H9 (cell line): ENCODE measurements around the gene TRMT61A. TPM values are rescaled to one million over a fixed set of nuclear protein-coding genes. Genes with fewer than 3 reads are reported as not detected.

Experiments
- DNase-seq: peaks from one replicate; pipeline ENCODE4 v3.0.0-alpha.2; 2017
- H2AFZ ChIP-seq: one replicate; pipeline ENCODE4 v1.6.1; 2013; ENCODE audit warnings: mild to moderate bottlenecking, low read length, control low read depth, moderate library complexity
- H2AK5ac ChIP-seq: 2 replicates; pipeline ENCODE4 v1.6.1; 2013; ENCODE audit warnings: low read length, control low read depth, mixed read lengths; ENCODE audit not compliant: insufficient read length
- H2BK120ac ChIP-seq: one replicate; pipeline ENCODE4 v1.6.1; 2013; ENCODE audit warnings: low read depth, mild to moderate bottlenecking, low read length, control low read depth, inconsistent platforms; ENCODE audit not compliant: poor library complexity, severe bottlenecking
- H2BK12ac ChIP-seq: 2 replicates; pipeline ENCODE4 v1.6.1; 2013; ENCODE audit warnings: low read length, control low read depth, mixed read lengths, low read depth; ENCODE audit not compliant: insufficient read length
- H2BK15ac ChIP-seq: 2 replicates; pipeline ENCODE4 v1.6.1; 2013; ENCODE audit warnings: low read depth, low read length, control low read depth
- H2BK20ac ChIP-seq: one replicate; pipeline ENCODE4 v1.6.1; 2013; ENCODE audit warnings: low read depth, mild to moderate bottlenecking, low read length, control low read depth, inconsistent platforms; ENCODE audit not compliant: poor library complexity, severe bottlenecking
- H2BK5ac ChIP-seq: 2 replicates; pipeline ENCODE4 v1.6.1; 2013; ENCODE audit warnings: low read length, control low read depth, mixed read lengths; ENCODE audit not compliant: insufficient read length
- H3K14ac ChIP-seq: 2 replicates; pipeline ENCODE4 v1.6.1; 2013; ENCODE audit warnings: low read length, control low read depth; ENCODE audit not compliant: insufficient read depth
- H3K18ac ChIP-seq: 2 replicates; pipeline ENCODE4 v1.6.1; 2013; ENCODE audit warnings: low read depth, mild to moderate bottlenecking, mixed read lengths, low read length, control low read depth; ENCODE audit not compliant: insufficient read length
- H3K23ac ChIP-seq: 2 replicates; pipeline ENCODE4 v1.6.1; 2013; ENCODE audit warnings: low read length, control low read depth, mixed read lengths, low read depth; ENCODE audit not compliant: insufficient read length
- H3K23me2 ChIP-seq: 2 replicates; pipeline ENCODE4 v1.6.1; 2013; ENCODE audit warnings: low read depth, mild to moderate bottlenecking, mixed read lengths, low read length, control low read depth; ENCODE audit not compliant: insufficient read length, poor library complexity, severe bottlenecking
- H3K27ac ChIP-seq: 2 replicates; pipeline ENCODE4 v1.5.1; 2013; ENCODE audit warnings: low read length, control low read depth, mixed read lengths, low read depth; ENCODE audit not compliant: insufficient read length
- H3K27me3 ChIP-seq: 2 replicates; pipeline ENCODE4 v1.6.1; 2013; ENCODE audit warnings: low read length, control low read depth, inconsistent platforms; ENCODE audit not compliant: insufficient read depth
- H3K4ac ChIP-seq: 2 replicates; pipeline ENCODE4 v1.6.1; 2013; ENCODE audit warnings: low read depth, mild to moderate bottlenecking, control low read depth, inconsistent platforms, low read length, moderate library complexity
- H3K4me1 ChIP-seq: 2 replicates; pipeline ENCODE4 v1.6.1; 2013; ENCODE audit warnings: low read length, control low read depth, inconsistent platforms; ENCODE audit not compliant: insufficient read depth
- H3K4me2 ChIP-seq: 2 replicates; pipeline ENCODE4 v1.6.1; 2013; ENCODE audit warnings: low read length, control low read depth, mixed read lengths; ENCODE audit not compliant: insufficient read length, insufficient read depth
- H3K56ac ChIP-seq: 2 replicates; pipeline ENCODE4 v1.6.1; 2013; ENCODE audit warnings: low read depth, mild to moderate bottlenecking, mixed read lengths, low read length, control low read depth; ENCODE audit not compliant: insufficient read length
- H3K79me1 ChIP-seq: 2 replicates; pipeline ENCODE4 v1.6.1; 2013; ENCODE audit warnings: low read depth, mild to moderate bottlenecking, moderate library complexity, low read length, control low read depth, inconsistent platforms; ENCODE audit not compliant: insufficient read depth, poor library complexity, severe bottlenecking
- H3K79me2 ChIP-seq: 2 replicates; pipeline ENCODE4 v1.6.1; 2013; ENCODE audit warnings: low read length, control low read depth, inconsistent platforms; ENCODE audit not compliant: insufficient read depth
- H3K9ac ChIP-seq: 2 replicates; pipeline ENCODE4 v1.6.1; 2013; ENCODE audit warnings: low read length, control low read depth, mixed read lengths; ENCODE audit not compliant: insufficient read length; ENCODE audit errors: extremely low read depth
- H3K9me3 ChIP-seq: one replicate; pipeline ENCODE4 v1.6.1; 2013; ENCODE audit warnings: low read depth, low read length, inconsistent platforms; ENCODE audit not compliant: control insufficient read depth
- H3T11ph ChIP-seq: one replicate; pipeline ENCODE4 v1.6.1; 2013; ENCODE audit warnings: mild to moderate bottlenecking, low read length, control low read depth, inconsistent platforms
- H4K20me1 ChIP-seq: one replicate; pipeline ENCODE4 v1.6.1; 2013; ENCODE audit not compliant: control insufficient read depth, insufficient read length, insufficient read depth
- H4K5ac ChIP-seq: 2 replicates; pipeline ENCODE4 v1.6.1; 2013; ENCODE audit warnings: low read depth, mild to moderate bottlenecking, mixed read lengths, low read length, control low read depth; ENCODE audit not compliant: insufficient read length
- H4K8ac ChIP-seq: replicated peaks from 2 replicates; pipeline ENCODE4 v1.6.1; 2013; ENCODE audit warnings: low read length, control low read depth, mixed read lengths, low read depth; ENCODE audit not compliant: insufficient read length
- H4K91ac ChIP-seq: 2 replicates; pipeline ENCODE4 v1.6.1; 2013; ENCODE audit warnings: low read depth, mild to moderate bottlenecking, moderate library complexity, mixed read lengths, low read length, control low read depth; ENCODE audit not compliant: insufficient read length
- H3K27ac Mint-ChIP-seq, 3 experiments: 2 replicates in 2 of 3; 3 replicates in 1 of 3; pipeline ENCODE4 v1.8.0; 2020 to 2021; ENCODE audit warnings: mixed read lengths in 3 of 3, mild to moderate bottlenecking in 1 of 3, moderate library complexity in 1 of 3
- H3K27me3 Mint-ChIP-seq: 2 replicates; pipeline ENCODE4 v1.8.0; 2021; ENCODE audit warnings: low read depth, mild to moderate bottlenecking, moderate library complexity, mixed read lengths
- H3K36me3 Mint-ChIP-seq, 3 experiments: 2 replicates in 2 of 3; 3 replicates in 1 of 3; pipeline ENCODE4 v1.8.0; 2020 to 2021; ENCODE audit warnings: low read depth in 3 of 3, mixed read lengths in 3 of 3; ENCODE audit not compliant: insufficient read depth in 1 of 3
- H3K4me1 Mint-ChIP-seq, 2 experiments: 2 replicates each; pipeline ENCODE4 v1.8.0; 2020; ENCODE audit warnings: mixed read lengths in 2 of 2
- H3K4me3 Mint-ChIP-seq, 2 experiments: 2 replicates in 1 of 2; 3 replicates in 1 of 2; pipeline ENCODE4 v1.8.0; 2020 to 2021; ENCODE audit warnings: mild to moderate bottlenecking in 2 of 2, mixed read lengths in 2 of 2, moderate library complexity in 1 of 2
- H3K9me3 Mint-ChIP-seq, 2 experiments: 2 replicates in 1 of 2; 3 replicates in 1 of 2; pipeline ENCODE4 v1.8.0; 2020; ENCODE audit warnings: mild to moderate bottlenecking in 2 of 2, mixed read lengths in 2 of 2, moderate library complexity in 1 of 2
- WGBS: extraction: QIAGEN DNeasy Blood & Tissue Kit; methylation state at CpG from one replicate; pipeline ENCODE4 v1.1.7; 2013; ENCODE audit warnings: missing lambda C conversion rate, low lambda C conversion rate, mixed read lengths; ENCODE audit not compliant: insufficient read length; ENCODE audit errors: extremely low coverage; 5-methylcytosine and 5-hydroxymethylcytosine counted together
- total RNA-seq: library from RNA; stranded (reverse); gene quantifications from 2 replicates; pipeline ENCODE4 v1.2.1, GENCODE V29; 2021
- TF ChIP-seq, protein P1 (sequence below): fragments of 200-600 bp; sonication (generic); conservative IDR thresholded peaks from 3 replicates; pipeline ENCODE4 v1.8.0; 2021; ENCODE audit warnings: antibody characterized with exemption, mild to moderate bottlenecking

The TRMT61A gene
- total RNA-seq, 1 experiment from 2014 or later: 21.9 TPM

DNA sequence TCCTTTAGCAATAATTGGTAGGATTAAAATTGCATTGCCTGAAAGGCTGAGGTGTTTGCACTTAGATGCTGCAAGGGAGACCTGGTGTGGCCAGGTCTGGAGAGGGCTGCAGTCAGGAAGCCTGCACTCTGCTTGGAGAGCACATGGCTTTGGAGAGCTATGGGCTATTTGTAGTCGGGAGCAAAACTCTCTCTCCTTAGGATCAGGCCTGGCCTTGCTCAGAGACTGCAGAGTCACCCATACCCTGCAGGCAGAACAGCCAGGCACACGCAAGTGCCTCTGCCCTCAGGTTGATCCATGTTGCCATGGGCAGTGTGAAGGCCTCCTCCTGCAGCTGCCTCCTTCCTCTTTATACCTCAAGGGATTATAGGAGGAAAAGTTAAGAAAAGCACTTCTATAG lies 33.1 kb upstream of the TRMT61A start:
- Histone ChIP-seq H3K27me3 (no peaks in the 10 kb centered on the region), H3K18ac (no peak overlapping the region), H3K4me2 (no peak overlapping the region), H3T11ph (no peak overlapping the region), H2BK5ac (no peak overlapping the region), H3K4me1 (no peaks in the 10 kb centered on the region), H2AK5ac (no peak overlapping the region), H3K23me2 (no peaks in the 10 kb centered on the region), H3K27ac (no peak overlapping the region), H4K20me1 (no peaks in the 10 kb centered on the region), H2BK120ac (no peak overlapping the region), H3K23ac (no peak overlapping the region), H3K9ac (no peak overlapping the region), H2BK20ac (no peak overlapping the region), H3K9me3 (no peaks in the 10 kb centered on the region), H3K4ac (no peak overlapping the region), H3K14ac (no peak overlapping the region), H4K8ac (no peak overlapping the region), H2BK15ac (no peak overlapping the region), H4K5ac (no peak overlapping the region), H3K79me2 (no peaks in the 10 kb centered on the region), H2AFZ (no peak overlapping the region), H4K91ac (no peak overlapping the region), H3K56ac (no peak overlapping the region), H2BK12ac (no peak overlapping the region), H3K79me1 (no peaks in the 10 kb centered on the region)
- Mint-ChIP-seq H3K9me3 (no peaks in the 10 kb centered on the region), H3K36me3 (peaks cover 0 to 41% (median 39%) of the 10 kb centered on the region in 3 experiments; a peak in 6 of 7 replicates), H3K4me1 (peaks cover 0 to 2% of the 10 kb centered on the region in 2 experiments; a peak in 2 of 4 replicates), H3K4me3 (no peak overlapping the region; a peak in 1 of 5 replicates), H3K27ac (no peak overlapping the region), H3K27me3 (no peaks in the 10 kb centered on the region)
- DNase-seq: no peak
- WGBS: no CpG with 5 or more reads among the region's 2 CpGs
- TF ChIP-seq, protein P1, sequence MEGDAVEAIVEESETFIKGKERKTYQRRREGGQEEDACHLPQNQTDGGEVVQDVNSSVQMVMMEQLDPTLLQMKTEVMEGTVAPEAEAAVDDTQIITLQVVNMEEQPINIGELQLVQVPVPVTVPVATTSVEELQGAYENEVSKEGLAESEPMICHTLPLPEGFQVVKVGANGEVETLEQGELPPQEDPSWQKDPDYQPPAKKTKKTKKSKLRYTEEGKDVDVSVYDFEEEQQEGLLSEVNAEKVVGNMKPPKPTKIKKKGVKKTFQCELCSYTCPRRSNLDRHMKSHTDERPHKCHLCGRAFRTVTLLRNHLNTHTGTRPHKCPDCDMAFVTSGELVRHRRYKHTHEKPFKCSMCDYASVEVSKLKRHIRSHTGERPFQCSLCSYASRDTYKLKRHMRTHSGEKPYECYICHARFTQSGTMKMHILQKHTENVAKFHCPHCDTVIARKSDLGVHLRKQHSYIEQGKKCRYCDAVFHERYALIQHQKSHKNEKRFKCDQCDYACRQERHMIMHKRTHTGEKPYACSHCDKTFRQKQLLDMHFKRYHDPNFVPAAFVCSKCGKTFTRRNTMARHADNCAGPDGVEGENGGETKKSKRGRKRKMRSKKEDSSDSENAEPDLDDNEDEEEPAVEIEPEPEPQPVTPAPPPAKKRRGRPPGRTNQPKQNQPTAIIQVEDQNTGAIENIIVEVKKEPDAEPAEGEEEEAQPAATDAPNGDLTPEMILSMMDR: no peak
